PC-9 (cell line): Measurements from ENCODE around the gene ZNF215.

Source experiments
- EZH2 ChIP-seq: fragments of 200-600 bp; sonication (generic); IDR thresholded peaks from 2 replicates; pipeline ENCODE4 v1.8.0; 2017; ENCODE audit warnings: antibody characterized with exemption, low read depth
- TF ChIP-seq, protein P1 (sequence below): fragments of 200-600 bp; sonication (generic); conservative IDR thresholded peaks from 2 replicates; pipeline ENCODE4 v1.6.1; 2017; ENCODE audit warnings: mixed run types, antibody characterized with exemption, mild to moderate bottlenecking, moderate library complexity

GRCh38 chr11:6889835-6890234 is 36.4 kb upstream of the ZNF215 start:
- TF ChIP-seq, protein P1, sequence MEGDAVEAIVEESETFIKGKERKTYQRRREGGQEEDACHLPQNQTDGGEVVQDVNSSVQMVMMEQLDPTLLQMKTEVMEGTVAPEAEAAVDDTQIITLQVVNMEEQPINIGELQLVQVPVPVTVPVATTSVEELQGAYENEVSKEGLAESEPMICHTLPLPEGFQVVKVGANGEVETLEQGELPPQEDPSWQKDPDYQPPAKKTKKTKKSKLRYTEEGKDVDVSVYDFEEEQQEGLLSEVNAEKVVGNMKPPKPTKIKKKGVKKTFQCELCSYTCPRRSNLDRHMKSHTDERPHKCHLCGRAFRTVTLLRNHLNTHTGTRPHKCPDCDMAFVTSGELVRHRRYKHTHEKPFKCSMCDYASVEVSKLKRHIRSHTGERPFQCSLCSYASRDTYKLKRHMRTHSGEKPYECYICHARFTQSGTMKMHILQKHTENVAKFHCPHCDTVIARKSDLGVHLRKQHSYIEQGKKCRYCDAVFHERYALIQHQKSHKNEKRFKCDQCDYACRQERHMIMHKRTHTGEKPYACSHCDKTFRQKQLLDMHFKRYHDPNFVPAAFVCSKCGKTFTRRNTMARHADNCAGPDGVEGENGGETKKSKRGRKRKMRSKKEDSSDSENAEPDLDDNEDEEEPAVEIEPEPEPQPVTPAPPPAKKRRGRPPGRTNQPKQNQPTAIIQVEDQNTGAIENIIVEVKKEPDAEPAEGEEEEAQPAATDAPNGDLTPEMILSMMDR: no peak
- TF ChIP-seq EZH2: no peak
